HUES64 (cell line): ENCODE results near the gene SUCNR1. TPM values are rescaled to one million over a fixed set of nuclear protein-coding genes. Genes with fewer than 3 reads are reported as not detected.
A peak's percentile ranks its signal among the peaks of the same experiment; 100 is the strongest.
"Not testable (repeated sequence)": the region's sequence is repeated elsewhere in the genome, so short reads cannot be mapped to it uniquely, and the experiment has no call there.

Experiments used
- H3K27ac ChIP-seq: 2 replicates; pipeline ENCODE4 v1.7.0; 2013; ENCODE audit warnings: low read depth, low read length, inconsistent platforms
- H3K27me3 ChIP-seq: 2 replicates; pipeline ENCODE4 v1.6.1; 2013; ENCODE audit warnings: mild to moderate bottlenecking, low read length; ENCODE audit not compliant: insufficient read depth
- H3K36me3 ChIP-seq: 2 replicates; pipeline ENCODE4 v1.6.1; 2013; ENCODE audit warnings: mild to moderate bottlenecking, low read length; ENCODE audit not compliant: insufficient read depth
- H3K4me1 ChIP-seq: 2 replicates; pipeline ENCODE4 v1.6.1; 2013; ENCODE audit warnings: mild to moderate bottlenecking, low read length, moderate library complexity; ENCODE audit not compliant: insufficient read depth
- H3K4me3 ChIP-seq: 2 replicates; pipeline ENCODE4 v1.5.1; 2013; ENCODE audit warnings: mild to moderate bottlenecking, low read length, moderate library complexity
- H3K9ac ChIP-seq: 2 replicates; pipeline ENCODE4 v1.6.1; 2013; ENCODE audit warnings: mild to moderate bottlenecking, low read depth, low read length
- H3K9me3 ChIP-seq: 2 replicates; pipeline ENCODE4 v1.6.1; 2013; ENCODE audit warnings: low read depth, low read length; ENCODE audit not compliant: insufficient read depth
- WGBS: fragments of 150-250, 120-280 bp; methylation state at CpG from one replicate; pipeline ENCODE4 v1.1.7; 2013; ENCODE audit warnings: missing lambda C conversion rate; 5-methylcytosine and 5-hydroxymethylcytosine counted together
- polyA plus RNA-seq, 2 experiments: library from polyadenylated mRNA; stranded (reverse); fragments of 50-300 nt; gene quantifications; one replicate each; pipeline ENCODE4 v1.2.3, GENCODE V29; 2013

Gene SUCNR1, protein sequence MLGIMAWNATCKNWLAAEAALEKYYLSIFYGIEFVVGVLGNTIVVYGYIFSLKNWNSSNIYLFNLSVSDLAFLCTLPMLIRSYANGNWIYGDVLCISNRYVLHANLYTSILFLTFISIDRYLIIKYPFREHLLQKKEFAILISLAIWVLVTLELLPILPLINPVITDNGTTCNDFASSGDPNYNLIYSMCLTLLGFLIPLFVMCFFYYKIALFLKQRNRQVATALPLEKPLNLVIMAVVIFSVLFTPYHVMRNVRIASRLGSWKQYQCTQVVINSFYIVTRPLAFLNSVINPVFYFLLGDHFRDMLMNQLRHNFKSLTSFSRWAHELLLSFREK
- not detected for polyA plus RNA-seq (2013, experiment 1 of 2)
- polyA plus RNA-seq (2013, experiment 2 of 2) = not detected

DNA sequence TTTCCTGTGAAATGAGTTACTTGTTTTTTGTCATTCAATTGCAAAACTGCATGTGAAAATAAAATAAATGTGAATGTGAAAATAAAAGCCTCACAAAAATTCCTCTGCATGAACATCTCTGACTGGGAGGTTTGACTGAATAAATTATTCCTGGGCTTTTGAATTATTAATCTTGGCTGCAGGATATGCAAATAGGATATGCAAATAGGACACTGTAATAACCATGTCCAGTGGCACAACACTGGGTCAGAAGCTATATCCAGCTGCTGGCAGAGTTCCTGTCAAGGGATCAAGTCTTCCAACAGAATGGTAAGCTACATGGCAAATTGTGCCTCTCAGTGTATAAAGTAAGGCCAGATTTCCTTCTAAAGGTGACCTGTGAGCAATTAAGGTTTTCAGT is at the start of gene SUCNR1:
Gene SUCNR1, plus strand, starts transcription at position 246 of the 400 bp plus-strand sequence. CDS start 6,250 bp downstream, outside the sequence.
- Histone ChIP-seq H3K9ac (no peak within 1 kb of the TSS), H3K27me3 (no peaks in the 10 kb centered on the region), H3K27ac (no peak within 1 kb of the TSS), H3K4me1 (0 out of 2 replicates have a peak, but pooled peaks cover 5% of the 10 kb centered on the region), H3K9me3 (no peaks in the 10 kb centered on the region), H3K4me3 (no peak within 1 kb of the TSS), H3K36me3 (no peaks in the 10 kb centered on the region)

DNA sequence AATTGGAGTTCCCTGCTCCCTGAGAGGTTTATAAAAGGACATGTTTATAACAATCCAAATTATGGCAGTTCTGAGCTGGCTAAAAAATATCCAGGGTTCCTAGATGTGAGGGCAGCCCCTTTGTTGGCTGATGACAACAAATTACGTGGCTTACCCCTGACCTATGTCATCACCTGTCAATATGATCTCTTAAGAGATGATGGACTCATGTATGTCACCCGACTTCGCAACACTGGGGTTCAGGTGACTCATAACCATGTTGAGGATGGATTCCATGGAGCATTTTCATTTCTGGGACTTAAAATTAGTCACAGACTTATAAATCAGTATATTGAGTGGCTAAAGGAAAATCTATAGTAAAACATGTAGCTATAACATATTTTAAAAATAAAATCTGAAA is 45.6 kb upstream of the SUCNR1 start:
- Histone ChIP-seq H3K27ac (no peak overlapping the region), H3K9me3 (no peaks in the 10 kb centered on the region), H3K4me1 (no peaks in the 10 kb centered on the region), H3K36me3 (no peaks in the 10 kb centered on the region), H3K4me3 (no peak overlapping the region), H3K27me3 (no peaks in the 10 kb centered on the region), H3K9ac (no peak overlapping the region)
- 93% methylated on average over 3 of the region's 3 CpGs for WGBS

DNA sequence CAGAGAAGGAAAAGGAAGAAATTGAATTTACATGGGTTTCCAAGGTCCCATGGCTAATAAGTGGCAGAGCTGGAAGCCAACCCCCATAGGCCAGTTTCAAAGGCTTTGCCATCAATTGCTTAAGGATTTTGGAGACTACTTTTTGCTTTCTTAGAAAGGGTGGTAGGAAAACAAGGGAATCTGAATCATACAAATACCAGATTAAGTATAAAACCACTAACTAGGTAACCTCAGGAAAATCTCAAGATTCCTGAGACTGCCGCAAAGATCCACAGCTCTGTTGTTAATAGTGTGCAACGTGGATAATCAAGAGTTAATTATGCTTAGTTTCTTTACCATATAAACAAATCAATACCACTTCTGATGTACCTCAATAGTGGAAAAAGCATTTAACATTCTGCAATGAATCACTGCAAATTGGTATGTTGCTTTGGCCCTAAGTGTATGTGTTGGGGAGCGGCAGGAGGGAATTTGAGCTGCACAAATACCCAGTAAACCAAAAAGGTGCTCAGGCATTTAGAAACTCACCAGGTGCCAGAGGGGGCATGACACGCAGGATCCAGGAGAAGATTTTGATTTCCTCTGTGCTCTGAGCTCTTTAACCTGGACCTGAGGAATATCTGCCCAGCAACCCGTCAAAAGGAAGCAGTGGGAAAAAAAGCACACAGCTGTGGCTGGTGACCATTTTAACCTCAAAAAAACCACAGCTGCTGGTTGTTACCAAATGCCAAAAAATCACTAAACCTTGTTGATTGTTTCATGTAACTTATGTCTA is 37.5 kb upstream of the SUCNR1 start:
- peaks cover 19% of the 10 kb centered on the region for H3K4me1 ChIP-seq
- 86% methylated on average over 5 of the region's 5 CpGs for WGBS
- no peaks in the 10 kb centered on the region for H3K27me3 ChIP-seq
- no peaks in the 10 kb centered on the region for H3K9me3 ChIP-seq
- H3K36me3 ChIP-seq = no peaks in the 10 kb centered on the region
- no peak overlapping the region for H3K4me3 ChIP-seq
- H3K27ac ChIP-seq = 0 out of 2 replicates have a peak overlapping the region, but pooled peaks have one; percentile 2
- no peak overlapping the region for H3K9ac ChIP-seq

DNA sequence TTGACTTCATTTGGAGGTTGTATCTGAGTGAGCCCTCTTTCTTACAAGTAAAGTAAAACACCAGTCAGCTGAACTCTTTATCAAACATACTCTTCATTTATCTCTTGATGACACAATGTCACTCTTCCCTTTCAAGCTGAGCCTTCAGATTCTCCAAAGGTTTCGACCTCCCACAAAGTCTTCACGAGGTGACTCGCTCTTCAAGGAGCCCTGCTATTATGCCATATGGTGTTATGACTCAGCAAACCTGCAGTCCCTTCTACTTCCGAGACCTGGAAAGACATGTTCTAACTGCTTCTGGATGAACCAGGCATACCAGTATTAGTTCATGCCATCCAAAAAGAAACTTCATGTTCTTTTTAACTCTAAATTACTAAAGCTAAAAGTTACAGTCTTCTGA is 36.4 kb upstream of the SUCNR1 start:
- Histone ChIP-seq H3K4me1 (peaks cover 19% of the 10 kb centered on the region), H3K27ac (peak overlapping the region; percentile 37; the same call in 1 of the 2 replicates), H3K9me3 (no peaks in the 10 kb centered on the region), H3K4me3 (no peak overlapping the region), H3K9ac (no peak overlapping the region), H3K27me3 (no peaks in the 10 kb centered on the region), H3K36me3 (no peaks in the 10 kb centered on the region)
- WGBS = 47% methylated on average over 4 of the region's 4 CpGs

DNA sequence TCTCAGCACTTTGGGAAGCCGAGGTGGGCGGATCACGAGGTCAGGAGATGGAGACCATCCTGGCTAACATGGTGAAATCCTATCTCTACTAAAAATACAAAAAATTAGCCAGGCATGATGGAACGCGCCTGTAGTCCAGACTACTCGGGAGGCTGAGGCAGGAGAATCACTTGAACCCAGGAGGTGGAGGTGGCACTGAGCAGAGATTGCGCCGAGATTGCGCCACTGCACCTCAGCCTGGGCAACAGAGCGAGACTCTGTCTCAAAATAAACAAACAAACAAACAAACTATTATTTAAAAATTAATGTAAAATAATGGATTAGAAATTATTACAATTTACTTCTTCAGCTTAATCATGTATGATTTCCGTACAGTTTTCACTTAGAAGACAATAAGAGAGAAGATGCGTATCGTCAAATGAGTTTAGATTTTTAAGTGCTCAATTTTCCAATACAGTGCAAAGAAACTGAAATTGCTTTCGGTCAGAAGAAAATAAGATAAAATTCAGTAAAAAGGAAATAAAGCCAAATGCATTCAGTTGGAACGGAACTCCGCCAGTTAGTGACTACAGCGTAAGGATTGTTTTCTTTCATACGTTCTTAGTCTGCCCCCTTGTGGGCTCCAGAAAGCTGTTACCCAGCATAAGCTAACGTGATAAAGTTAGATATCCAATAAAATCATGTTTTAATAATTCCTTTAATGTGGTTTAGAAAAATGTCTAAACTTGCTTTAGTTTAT is 34.7 kb upstream of the SUCNR1 start:
- H3K27ac ChIP-seq = no peak overlapping the region
- peaks cover 22% of the 10 kb centered on the region for H3K4me1 ChIP-seq
- no peak overlapping the region for H3K4me3 ChIP-seq
- 65% methylated on average over 17 of the region's 19 CpGs for WGBS
- no peaks in the 10 kb centered on the region for H3K9me3 ChIP-seq
- H3K27me3 ChIP-seq = no peaks in the 10 kb centered on the region
- no peak overlapping the region for H3K9ac ChIP-seq
- H3K36me3 ChIP-seq = no peaks in the 10 kb centered on the region

- Histone ChIP-seq H3K9ac (no peak overlapping the region), H3K9me3 (no peaks in the 10 kb centered on the region), H3K4me1 (peaks cover 22% of the 10 kb centered on the region), H3K27me3 (no peaks in the 10 kb centered on the region), H3K4me3 (no peak overlapping the region), H3K27ac (no peak overlapping the region), H3K36me3 (no peaks in the 10 kb centered on the region)
- WGBS = 81% methylated on average over 1 of the region's 1 CpG
Observed at GRCh38 chr3:151839313-151839631, 34.2 kb upstream of the SUCNR1 start.

DNA sequence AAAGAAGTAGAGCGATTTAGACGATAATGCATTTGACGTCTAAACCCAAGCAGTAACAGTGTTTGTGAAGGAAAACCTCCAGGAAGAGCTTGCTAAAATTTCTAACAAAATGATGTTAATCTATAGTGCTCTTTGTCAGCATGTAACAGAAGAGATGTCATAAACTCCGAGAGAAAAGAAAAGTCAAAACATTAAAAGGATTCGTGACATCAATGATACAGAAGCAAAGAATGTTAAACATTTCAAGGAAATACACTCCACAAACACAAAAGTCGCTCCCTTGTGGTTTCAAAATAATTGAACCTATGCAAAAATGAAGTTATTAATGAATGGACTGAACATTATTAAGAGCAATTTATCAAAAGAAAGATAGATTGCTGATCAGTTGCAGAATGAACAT is 31.6 kb upstream of the SUCNR1 start:
- Histone ChIP-seq H3K9me3 (no peaks in the 10 kb centered on the region), H3K9ac (no peak overlapping the region), H3K36me3 (no peaks in the 10 kb centered on the region), H3K4me1 (peaks cover 11% of the 10 kb centered on the region), H3K4me3 (no peak overlapping the region), H3K27me3 (no peaks in the 10 kb centered on the region), H3K27ac (no peak overlapping the region)
- 92% methylated on average over 5 of the region's 6 CpGs for WGBS

DNA sequence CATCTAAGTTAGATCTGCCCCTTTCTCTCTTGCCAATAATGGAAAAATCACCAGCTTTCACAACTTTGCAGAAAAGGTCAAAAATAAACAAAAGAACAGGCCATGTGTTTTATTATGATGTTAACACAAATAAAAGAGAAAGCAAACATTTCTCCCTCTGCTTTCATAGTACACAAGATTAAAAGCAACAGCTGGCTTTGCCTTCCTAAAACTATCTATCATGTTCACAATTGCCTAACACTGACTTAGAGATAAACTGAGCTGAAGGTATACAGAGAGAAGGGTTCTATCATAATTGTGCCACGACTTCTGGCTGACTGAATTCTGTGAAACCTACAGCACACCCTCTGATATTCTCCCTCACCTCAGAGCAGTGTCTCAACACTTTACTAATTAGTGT is 30.2 kb upstream of the SUCNR1 start:
- 38% methylated on average over 1 of the region's 1 CpG for WGBS
- Histone ChIP-seq H3K36me3 (no peaks in the 10 kb centered on the region), H3K4me3 (no peak overlapping the region), H3K9ac (no peak overlapping the region), H3K4me1 (0 out of 2 replicates have a peak, but pooled peaks cover 2% of the 10 kb centered on the region), H3K27me3 (no peaks in the 10 kb centered on the region), H3K27ac (no peak overlapping the region), H3K9me3 (no peaks in the 10 kb centered on the region)

DNA sequence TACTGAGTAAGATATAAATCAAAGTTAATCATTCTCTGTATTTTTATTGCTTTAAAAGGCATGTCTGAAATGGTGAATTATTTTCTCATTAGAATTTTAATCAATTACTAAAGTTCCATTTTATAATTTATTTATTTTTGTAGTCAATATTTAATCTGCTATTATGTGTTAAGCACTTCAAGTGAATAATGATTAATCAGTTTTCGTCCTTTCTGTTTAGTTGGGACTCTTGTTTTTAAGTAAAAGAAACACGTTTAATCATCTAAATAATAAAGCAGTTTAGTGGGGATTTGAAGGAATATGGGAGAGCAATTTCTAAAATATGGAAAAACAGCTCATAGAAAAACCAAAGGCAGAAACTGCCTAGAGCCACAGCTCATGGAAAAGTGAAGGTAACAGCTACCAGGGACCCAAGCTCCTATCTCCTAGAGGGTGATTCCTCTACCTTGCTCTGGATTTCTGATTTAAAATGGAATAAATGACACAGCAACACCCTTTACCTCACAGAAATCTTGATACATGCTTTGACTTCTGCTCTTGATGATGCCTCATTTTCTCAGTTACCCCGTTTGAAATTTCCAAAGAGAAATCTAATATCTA is 28.0 kb upstream of the SUCNR1 start:
- WGBS = 94% methylated on average over 1 of the region's 3 CpGs

GRCh38 chr3:151850065-151850464 is 23.4 kb upstream of the SUCNR1 start:
- not testable (repeated sequence) for H3K36me3 ChIP-seq, H3K9ac ChIP-seq, H3K4me3 ChIP-seq, H3K27ac ChIP-seq, H3K9me3 ChIP-seq, H3K4me1 ChIP-seq, H3K27me3 ChIP-seq
- WGBS = 86% methylated on average over 2 of the region's 2 CpGs

More for the DNA sequence above, 28.0 kb upstream of the SUCNR1 start:
- 0 out of 2 replicates have a peak, but pooled peaks cover 2% of the 10 kb centered on the region for H3K4me1 ChIP-seq
- H3K9me3 ChIP-seq = no peaks in the 10 kb centered on the region
- no peak overlapping the region for H3K9ac ChIP-seq
- no peak overlapping the region for H3K27ac ChIP-seq
- H3K36me3 ChIP-seq = no peaks in the 10 kb centered on the region
- no peak overlapping the region for H3K4me3 ChIP-seq
- H3K27me3 ChIP-seq = no peaks in the 10 kb centered on the region
